ENCODE measurements around the gene KTN1. TPM values are rescaled to one million over a fixed set of nuclear protein-coding genes. Genes with fewer than 3 reads are reported as not detected.
A peak's percentile ranks its signal among the peaks of the same experiment; 100 is the strongest.

Gene KTN1
- total RNA-seq, 1 experiment from 2014 or later: 180 TPM

- no TSS peak for BruUV-seq (replicated peaks)
- H3K27me3 Mint-ChIP-seq (ENCODE audit: insufficient read depth, unreplicated experiment): no peaks in the 10 kb centered on the region
- no peak overlapping the region for H3K4me3 Mint-ChIP-seq (ENCODE audit: unreplicated experiment)
- H3K36me3 Mint-ChIP-seq (ENCODE audit: insufficient read depth, unreplicated experiment): no peaks in the 10 kb centered on the region
- no peak for TF ChIP-seq CTCF (IDR thresholded peaks at IDR 0.05; ENCODE audit: unreplicated experiment)
- ChIA-PET CTCF (interaction anchor here (0.8 to 1.0 kb wide), 2 partner anchors 115 to 869 kb away, joined by 3 to 4 read pairs; no protein-coding TSS in a partner anchor), POLR2A (interaction anchor here (0.7 to 1.6 kb wide), 3 partner anchors 16 to 116 kb away, joined by 3 to 4 read pairs (median 3); no protein-coding TSS in a partner anchor)
- H3K4me1 Mint-ChIP-seq (ENCODE audit: insufficient read depth, unreplicated experiment): peaks cover 9% of the 10 kb centered on the region
- intact Hi-C loops (cut with micrococcal nuclease): no loop called here
- H3K9me3 Mint-ChIP-seq (ENCODE audit: unreplicated experiment): no peaks in the 10 kb centered on the region
- H3K27ac Mint-ChIP-seq (ENCODE audit: low read depth, unreplicated experiment): no peak overlapping the region
- DNase-seq (ENCODE audit: unreplicated experiment): peak; percentile 38
Observed at GRCh38 chr14:55562135-55562534, 17.9 kb upstream of the KTN1 start.

GRCh38 chr14:55568618-55569017, 11.4 kb upstream of the KTN1 start:
- no TSS peak for BruUV-seq (replicated peaks)
- DNase-seq (ENCODE audit: unreplicated experiment): no peak
- H3K9me3 Mint-ChIP-seq (ENCODE audit: unreplicated experiment): no peaks in the 10 kb centered on the region
- no peak overlapping the region for H3K27ac Mint-ChIP-seq (ENCODE audit: low read depth, unreplicated experiment)
- intact Hi-C loops (cut with micrococcal nuclease): no loop called here
- ChIA-PET POLR2A (no interaction called here), CTCF (interaction anchor here (0.6 kb wide), 1 partner anchor 319 kb away, joined by 3 read pairs; no protein-coding TSS in a partner anchor)
- no peaks in the 10 kb centered on the region for H3K36me3 Mint-ChIP-seq (ENCODE audit: insufficient read depth, unreplicated experiment)
- no peaks in the 10 kb centered on the region for H3K27me3 Mint-ChIP-seq (ENCODE audit: insufficient read depth, unreplicated experiment)
- H3K4me1 Mint-ChIP-seq (ENCODE audit: insufficient read depth, unreplicated experiment): no peaks in the 10 kb centered on the region
- no peak overlapping the region for H3K4me3 Mint-ChIP-seq (ENCODE audit: unreplicated experiment)
- no peak for TF ChIP-seq CTCF (IDR thresholded peaks at IDR 0.05; ENCODE audit: unreplicated experiment)

GRCh38 chr14:55571125-55571889, 8.7 kb upstream of the KTN1 start:
- CTCF ChIA-PET: interaction anchor here (0.6 to 1.2 kb wide), 4 partner anchors 125 to 138 kb away, joined by 3 to 5 read pairs (median 4); no protein-coding TSS in a partner anchor
- H3K4me1 Mint-ChIP-seq (ENCODE audit: insufficient read depth, unreplicated experiment): no peaks in the 10 kb centered on the region
- H3K27me3 Mint-ChIP-seq (ENCODE audit: insufficient read depth, unreplicated experiment): no peaks in the 10 kb centered on the region
- POLR2A ChIA-PET: interaction anchor here (2.2 kb wide), 1 partner anchor 8 kb away, joined by 7 read pairs; the partner anchor contains the start of gene KTN1
- no peaks in the 10 kb centered on the region for H3K9me3 Mint-ChIP-seq (ENCODE audit: unreplicated experiment)
- TF ChIP-seq CTCF (IDR thresholded peaks at IDR 0.05; ENCODE audit: unreplicated experiment): no peak
- intact Hi-C loops (cut with micrococcal nuclease): no loop called here
- H3K27ac Mint-ChIP-seq (ENCODE audit: low read depth, unreplicated experiment): no peak overlapping the region
- no TSS peak for BruUV-seq (replicated peaks)
- H3K36me3 Mint-ChIP-seq (ENCODE audit: insufficient read depth, unreplicated experiment): no peaks in the 10 kb centered on the region
- H3K4me3 Mint-ChIP-seq (ENCODE audit: unreplicated experiment): no peak overlapping the region
- no peak for DNase-seq (ENCODE audit: unreplicated experiment)

GRCh38 chr14:55572578-55572977, 7.4 kb upstream of the KTN1 start:
- DNase-seq (ENCODE audit: unreplicated experiment): no peak

More at GRCh38 chr14:55572578-55572977, 7.4 kb upstream of the KTN1 start:
- no peaks in the 10 kb centered on the region for H3K9me3 Mint-ChIP-seq (ENCODE audit: unreplicated experiment)
- no peaks in the 10 kb centered on the region for H3K27me3 Mint-ChIP-seq (ENCODE audit: insufficient read depth, unreplicated experiment)
- BruUV-seq (replicated peaks): no TSS peak
- H3K4me3 Mint-ChIP-seq (ENCODE audit: unreplicated experiment): no peak overlapping the region
- intact Hi-C loops (cut with micrococcal nuclease): no loop called here
- no peaks in the 10 kb centered on the region for H3K4me1 Mint-ChIP-seq (ENCODE audit: insufficient read depth, unreplicated experiment)
- H3K36me3 Mint-ChIP-seq (ENCODE audit: insufficient read depth, unreplicated experiment): no peaks in the 10 kb centered on the region
- CTCF ChIA-PET: interaction anchor here (1.1 kb wide), 1 partner anchor 134 kb away, joined by 5 read pairs; no protein-coding TSS in a partner anchor
- no peak overlapping the region for H3K27ac Mint-ChIP-seq (ENCODE audit: low read depth, unreplicated experiment)
- TF ChIP-seq CTCF (IDR thresholded peaks at IDR 0.05; ENCODE audit: unreplicated experiment): no peak
- POLR2A ChIA-PET: no interaction called here

All from MCF 10A (cell line).